HG03097 (cell line): ENCODE measurements around the gene PKDREJ.

ENCODE experiments used
- ATAC-seq: cut with Tn5 transposase; IDR thresholded peaks from one replicate; pipeline ENCODE4 v1.9.1; 2021; ENCODE audit not compliant: unreplicated experiment, low FRiP score

The PKDREJ gene

GRCh38 chr22:46241396-46242007, 21.6 kb downstream of the PKDREJ start:
- no peak for ATAC-seq

DNA sequence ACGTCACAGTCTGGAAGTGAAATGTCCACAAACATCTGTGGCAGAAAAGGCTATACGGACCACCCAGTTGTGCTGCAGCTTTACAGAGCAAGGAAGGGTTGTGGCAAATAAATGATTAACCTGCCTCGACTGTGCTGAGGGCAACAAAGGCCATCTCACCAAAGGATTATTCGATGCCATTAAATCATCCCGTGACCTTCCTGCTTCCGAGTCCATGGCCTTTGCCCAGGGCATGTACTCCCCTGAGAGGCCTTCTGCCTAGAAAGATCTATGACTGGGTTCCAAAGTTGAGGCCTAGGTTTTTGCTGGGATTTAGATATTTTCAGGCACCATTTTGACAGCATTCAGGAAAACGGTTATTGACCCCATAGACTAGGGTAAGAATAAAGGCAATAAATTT, 22.2 kb downstream of the PKDREJ start:
- no peak for ATAC-seq

- no peak for ATAC-seq
These were observed 22.6 kb downstream of the PKDREJ start for GRCh38 chr22:46240506-46240905.

- ATAC-seq = no peak
These were observed 23.1 kb downstream of the PKDREJ start for GRCh38 chr22:46240073-46240472.

DNA sequence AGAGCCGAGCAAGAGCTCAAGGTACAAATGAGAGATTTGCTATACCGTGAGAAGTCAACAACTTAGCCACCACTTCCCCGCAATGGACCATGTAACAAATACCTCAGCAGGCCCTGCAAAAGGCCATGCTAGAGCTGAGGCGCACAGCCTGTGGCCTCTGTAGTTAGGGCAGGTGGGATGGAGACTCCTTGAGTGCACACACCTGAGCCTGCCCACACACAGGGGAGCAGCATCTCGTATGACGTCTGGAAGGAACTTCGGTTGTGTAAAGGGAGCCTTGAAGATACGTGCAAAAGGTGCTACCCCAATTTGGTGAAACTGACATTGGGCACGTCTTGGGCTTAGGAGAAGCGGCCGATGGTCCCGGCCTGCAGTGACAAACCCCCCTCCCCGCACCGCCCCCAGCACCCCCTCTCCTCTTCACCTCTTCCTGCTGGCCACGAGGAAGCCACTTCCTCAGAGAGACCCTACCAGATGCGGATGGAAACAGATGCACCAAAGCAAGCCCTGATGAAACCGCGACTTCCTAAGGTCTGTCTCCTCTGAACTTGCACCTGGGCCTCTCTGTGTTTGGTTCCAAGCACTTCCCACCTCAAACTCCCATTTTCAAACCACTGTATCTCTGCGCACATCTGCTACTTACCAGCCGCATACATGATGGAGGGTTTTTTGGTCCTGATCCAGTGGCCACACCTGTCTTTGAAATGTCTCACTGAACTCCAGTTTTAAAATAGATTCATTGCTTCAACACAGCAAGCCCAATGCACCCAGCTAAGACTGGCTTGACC, 23.7 kb downstream of the PKDREJ start:
- no peak for ATAC-seq

DNA sequence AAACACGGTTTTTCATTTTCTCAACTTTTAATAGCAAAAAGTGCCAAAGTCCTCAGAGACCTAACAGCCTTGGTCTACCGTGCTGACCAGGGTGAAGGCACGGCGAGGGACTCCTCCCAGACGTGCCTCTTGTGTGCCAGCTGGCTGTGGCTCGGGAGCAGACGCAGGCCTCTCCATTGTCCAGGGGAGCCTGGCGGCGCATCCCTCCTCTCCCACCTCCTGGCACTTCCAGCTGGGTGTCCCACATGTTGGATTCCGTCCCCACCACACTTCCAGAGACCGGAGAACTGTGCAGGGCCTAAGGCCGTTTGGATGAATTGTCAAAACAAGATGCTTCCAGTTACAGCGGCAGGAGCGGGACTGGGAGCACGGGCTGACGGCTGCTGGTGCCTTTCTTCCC, 24.6 kb downstream of the PKDREJ start:
- no peak for ATAC-seq

DNA sequence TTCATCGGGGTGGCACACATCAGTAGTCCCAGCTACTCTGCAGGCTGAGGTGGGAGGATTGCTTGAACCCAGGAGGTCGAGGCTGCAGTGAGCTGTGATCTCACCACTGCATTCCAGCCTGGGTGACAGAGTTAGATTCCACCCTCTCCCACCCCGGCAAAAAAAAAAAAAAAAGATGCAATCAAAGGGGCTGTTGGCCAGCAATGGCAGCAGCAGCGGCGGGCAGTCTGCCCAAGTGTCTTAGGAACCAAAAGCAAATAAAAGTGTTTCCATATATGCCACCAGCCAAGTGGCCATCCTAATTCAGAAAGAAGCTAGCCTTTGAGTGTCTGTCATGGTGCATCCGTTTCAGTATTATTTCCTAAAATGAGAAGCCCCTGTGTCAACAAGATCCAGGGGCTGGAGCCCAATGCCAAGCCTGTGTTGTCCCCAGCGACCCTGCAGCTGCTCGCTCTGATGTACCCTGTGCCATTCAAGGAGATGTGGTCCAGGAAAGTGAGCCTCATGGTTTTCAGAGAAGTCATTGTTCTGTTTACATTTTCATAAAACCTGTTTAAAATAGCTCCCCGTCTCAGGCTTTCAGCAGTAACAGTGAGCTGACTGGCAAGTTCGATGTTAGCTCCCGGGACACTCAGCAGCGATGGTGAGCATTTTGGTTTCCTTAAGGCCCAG, 25.6 kb downstream of the PKDREJ start:
- no peak for ATAC-seq

GRCh38 chr22:46234969-46235368, 28.2 kb downstream of the PKDREJ start:
- ATAC-seq = no peak

GRCh38 chr22:46233231-46233630, 29.9 kb downstream of the PKDREJ start:
- ATAC-seq = no peak

- ATAC-seq = no peak
These were observed 32.8 kb downstream of the PKDREJ start for GRCh38 chr22:46230262-46230901.

- ATAC-seq = no peak
These were observed 33.4 kb downstream of the PKDREJ start for GRCh38 chr22:46229701-46230100.

DNA sequence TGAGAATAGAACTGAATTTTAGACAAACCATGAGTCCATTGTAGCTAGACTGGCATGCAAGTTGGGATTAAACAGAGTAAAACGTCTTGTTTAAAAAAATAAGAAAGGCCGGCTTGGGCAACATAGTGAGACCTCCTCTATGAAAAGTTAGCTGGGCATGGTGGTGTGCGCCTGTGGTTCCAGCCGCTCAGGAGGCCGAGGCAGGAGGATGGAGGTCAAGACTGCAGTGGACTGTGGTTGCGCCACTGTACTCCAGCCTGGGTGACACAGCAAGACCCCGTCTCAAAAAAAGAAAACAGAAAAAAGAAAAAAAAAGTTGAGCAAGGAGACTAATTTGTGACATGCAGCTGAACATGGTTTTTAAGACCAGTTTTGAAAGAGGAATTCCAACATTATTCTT, 36.6 kb downstream of the PKDREJ start:
- no peak for ATAC-seq

- ATAC-seq = no peak
These were observed 37.5 kb downstream of the PKDREJ start for GRCh38 chr22:46225631-46226030.

GRCh38 chr22:46224898-46225290, 38.2 kb downstream of the PKDREJ start:
- no peak for ATAC-seq

DNA sequence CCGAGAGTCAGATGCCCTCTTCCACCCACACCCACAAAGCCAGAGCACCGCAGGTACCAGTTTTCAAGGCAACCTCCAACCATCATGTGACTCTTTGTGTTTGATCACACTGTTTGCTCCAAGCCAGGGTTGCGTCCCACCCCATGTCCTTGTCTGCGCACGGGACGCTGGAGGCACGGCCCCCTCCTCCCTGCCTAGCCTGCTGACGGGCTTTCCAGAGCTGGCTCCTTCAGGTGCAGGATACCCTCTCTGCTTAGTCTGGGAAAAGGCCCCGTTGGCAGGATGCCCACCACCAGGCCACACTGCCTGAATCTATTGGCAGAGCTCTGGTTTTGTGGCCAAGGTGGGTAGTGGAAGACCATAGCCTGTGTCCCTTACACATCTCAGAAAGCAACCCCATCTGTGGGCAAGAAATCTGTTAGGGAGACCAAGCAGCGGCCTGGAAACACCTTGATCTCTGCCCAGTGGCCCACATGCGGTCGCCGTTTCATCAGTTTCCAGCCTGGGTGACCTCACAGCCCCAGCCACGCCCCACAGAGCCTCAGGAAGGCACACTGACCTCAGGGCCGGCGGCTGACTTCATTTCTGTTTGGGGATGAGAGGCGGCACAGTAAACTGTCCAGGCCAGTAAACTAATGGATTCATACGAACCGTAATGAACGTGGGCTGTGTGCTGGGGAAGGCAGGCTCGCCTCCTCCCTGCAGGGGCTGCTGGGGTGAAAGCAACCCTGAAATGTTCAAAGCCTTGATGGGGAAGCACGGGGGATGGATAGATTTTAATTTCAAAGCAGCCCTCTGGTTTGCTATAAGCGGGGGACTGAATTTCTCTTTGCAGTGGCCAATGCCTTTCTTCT, 38.9 kb downstream of the PKDREJ start:
- ATAC-seq = no peak

DNA sequence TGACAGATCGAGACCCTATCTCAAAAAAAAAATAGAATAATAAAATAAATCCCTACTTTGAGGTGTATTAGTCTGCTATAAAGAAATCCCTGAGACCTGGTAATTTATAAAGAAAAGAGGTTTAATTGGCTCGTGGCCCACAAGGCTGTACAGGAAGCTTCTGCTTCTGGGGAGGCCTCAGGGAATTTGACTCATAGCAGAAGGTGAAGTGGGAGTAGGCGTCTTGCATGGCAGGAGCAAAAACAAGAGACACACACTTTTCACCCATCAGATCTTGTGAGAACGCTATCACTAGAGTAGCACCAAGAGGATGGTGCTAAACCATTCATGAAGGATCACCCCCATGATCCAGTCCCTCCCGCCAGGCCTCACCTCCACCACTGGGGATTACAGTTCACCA, 42.2 kb downstream of the PKDREJ start:
- ATAC-seq = no peak

GRCh38 chr22:46219636-46220035, 43.5 kb downstream of the PKDREJ start:
- ATAC-seq = no peak

DNA sequence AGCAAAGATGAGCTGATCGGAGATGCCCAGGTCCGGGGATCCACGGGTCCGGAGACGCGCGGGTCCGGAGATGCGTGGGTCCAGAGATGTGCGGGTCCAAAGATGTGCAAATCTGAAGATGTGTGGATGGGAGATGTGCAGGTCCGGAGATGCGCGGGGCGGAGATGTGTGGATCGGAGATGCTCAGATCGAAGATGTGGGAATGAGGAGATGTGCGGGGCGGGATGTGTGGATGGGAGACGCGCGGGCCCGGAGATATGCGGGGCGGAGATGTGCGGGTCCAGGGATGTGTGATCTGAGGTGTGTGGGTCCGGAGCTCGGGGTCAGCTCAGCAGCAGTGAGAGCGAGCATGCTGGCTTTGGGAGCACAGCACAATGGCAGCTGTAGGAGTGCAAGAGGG, 48.5 kb downstream of the PKDREJ start:
- no peak for ATAC-seq

- no peak for ATAC-seq
These were observed 49.0 kb downstream of the PKDREJ start for GRCh38 chr22:46214149-46214548.

GRCh38 chr22:46213052-46213451, 50.1 kb downstream of the PKDREJ start:
- no peak for ATAC-seq
